Measurements from ENCODE around the gene TYW1B.
"Not testable (repeated sequence)": the region's sequence is repeated elsewhere in the genome, so short reads cannot be mapped to it uniquely, and the experiment has no call there.

- not testable (repeated sequence) for TF ChIP-seq CTCF (conservative IDR thresholded peaks at IDR 0.05; ENCODE audit: low read depth, low read length); EZH2 (IDR thresholded peaks at IDR 0.05; ENCODE audit: borderline replicate concordance, low read depth, low read length, poor library complexity, severe bottlenecking)
Measured at GRCh38 chr7:72604771-72605611, 223.0 kb downstream of the TYW1B start.
